Breast epithelium (tissue), 4 donors: Measurements from ENCODE around the gene CASP8AP2. TPM values are rescaled to one million over a fixed set of nuclear protein-coding genes. Genes with fewer than 3 reads are reported as not detected.
"Not testable (repeated sequence)": the region's sequence is repeated elsewhere in the genome, so short reads cannot be mapped to it uniquely, and the experiment has no call there.

Experiments used
- DNase-seq, 2 donors: peaks; one replicate each; pipeline ENCODE4 v3.0.0-alpha.2; 2019; ENCODE audit warnings: low spot score in 2 of 2
- H3K27ac ChIP-seq, 2 donors: fragments of 200-600 bp; sonication (generic) in 1 of 2; one replicate each; pipeline ENCODE4 v1.5.1; 2016 to 2019; ENCODE audit warnings: mild to moderate bottlenecking in 1 of 2
- H3K27me3 ChIP-seq, 2 donors: fragments of 200-600 bp; sonication (generic) in 1 of 2; one replicate each; pipeline versions ENCODE4 v1.5.1 to v1.6.0; 2017 to 2019; ENCODE audit warnings: control low read depth in 1 of 2, mild to moderate bottlenecking in 1 of 2
- H3K36me3 ChIP-seq: fragments of 200-600 bp; one replicate; pipeline ENCODE4 v1.5.1; 2019
- H3K4me1 ChIP-seq, 2 donors: fragments of 200-600 bp; sonication (generic); one replicate each; pipeline ENCODE4 v1.5.1; 2016 to 2019; ENCODE audit warnings: control low read depth in 1 of 2
- H3K4me3 ChIP-seq, 3 donors: fragments of 200-600 bp; sonication (generic); 1 replicate in 2 of 3; 2 replicates in 1 of 3; pipeline ENCODE4 v1.5.1; 2016 to 2019; ENCODE audit warnings: mild to moderate bottlenecking in 3 of 3, moderate library complexity in 2 of 3
- H3K9me3 ChIP-seq, 2 donors: fragments of 200-600 bp; sonication (generic) in 1 of 2; one replicate each; pipeline ENCODE4 v1.5.1; 2016 to 2019; ENCODE audit warnings: control low read depth in 1 of 2
- POLR2A ChIP-seq: fragments of 450-650 bp; IDR thresholded peaks from one replicate; pipeline ENCODE4 v1.6.1; 2016; ENCODE audit warnings: antibody characterized with exemption, mild to moderate bottlenecking, moderate library complexity
- POLR2AphosphoS5 ChIP-seq, 3 donors: sonication (generic); formaldehyde crosslinking; IDR thresholded peaks; one replicate each; pipeline ENCODE4 v1.6.1; 2017; ENCODE audit warnings: antibody characterized with exemption in 3 of 3
- intact Hi-C: fragments of 100-400 bp; cut with DNase I; formaldehyde crosslinking; loops from one replicate; pipeline ENCODE4 v1.15.1; 2023; ENCODE audit warnings: low total_unique reads
- total RNA-seq, 3 donors: library from RNA; depleted of rRNA; stranded (reverse); fragments of >200 nt; gene quantifications; one replicate each; pipeline ENCODE4 v1.1.0, GENCODE V29; 2016
- TF ChIP-seq, protein P1 (sequence below), 3 donors: fragments of 450-650 bp; IDR thresholded peaks; one replicate each; pipeline ENCODE4 v1.5.1; 2016 to 2017; ENCODE audit warnings: antibody characterized with exemption in 3 of 3, mild to moderate bottlenecking in 3 of 3, moderate library complexity in 3 of 3

The CASP8AP2 gene
- total RNA-seq, 3 donors from 2014 or later = 16.0 to 24.9 (median 17.7) TPM

- DNase-seq = no peak
- no peaks in the 10 kb centered on the region for H3K4me1 ChIP-seq
- TF ChIP-seq POLR2A (no peak), POLR2AphosphoS5 (IDR thresholded peaks at IDR 0.05) (no peak)
- TF ChIP-seq, protein P1, sequence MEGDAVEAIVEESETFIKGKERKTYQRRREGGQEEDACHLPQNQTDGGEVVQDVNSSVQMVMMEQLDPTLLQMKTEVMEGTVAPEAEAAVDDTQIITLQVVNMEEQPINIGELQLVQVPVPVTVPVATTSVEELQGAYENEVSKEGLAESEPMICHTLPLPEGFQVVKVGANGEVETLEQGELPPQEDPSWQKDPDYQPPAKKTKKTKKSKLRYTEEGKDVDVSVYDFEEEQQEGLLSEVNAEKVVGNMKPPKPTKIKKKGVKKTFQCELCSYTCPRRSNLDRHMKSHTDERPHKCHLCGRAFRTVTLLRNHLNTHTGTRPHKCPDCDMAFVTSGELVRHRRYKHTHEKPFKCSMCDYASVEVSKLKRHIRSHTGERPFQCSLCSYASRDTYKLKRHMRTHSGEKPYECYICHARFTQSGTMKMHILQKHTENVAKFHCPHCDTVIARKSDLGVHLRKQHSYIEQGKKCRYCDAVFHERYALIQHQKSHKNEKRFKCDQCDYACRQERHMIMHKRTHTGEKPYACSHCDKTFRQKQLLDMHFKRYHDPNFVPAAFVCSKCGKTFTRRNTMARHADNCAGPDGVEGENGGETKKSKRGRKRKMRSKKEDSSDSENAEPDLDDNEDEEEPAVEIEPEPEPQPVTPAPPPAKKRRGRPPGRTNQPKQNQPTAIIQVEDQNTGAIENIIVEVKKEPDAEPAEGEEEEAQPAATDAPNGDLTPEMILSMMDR (IDR thresholded peaks at IDR 0.05) = no peak
- no peaks in the 10 kb centered on the region for H3K27me3 ChIP-seq
- H3K27ac ChIP-seq = no peak overlapping the region
- intact Hi-C loops = no loop called here
- no peak overlapping the region for H3K4me3 ChIP-seq
- no peaks in the 10 kb centered on the region for H3K9me3 ChIP-seq
- H3K36me3 ChIP-seq = no peaks in the 10 kb centered on the region
Observed at GRCh38 chr6:89895276-89895874, 65.7 kb downstream of the CASP8AP2 start.

DNA sequence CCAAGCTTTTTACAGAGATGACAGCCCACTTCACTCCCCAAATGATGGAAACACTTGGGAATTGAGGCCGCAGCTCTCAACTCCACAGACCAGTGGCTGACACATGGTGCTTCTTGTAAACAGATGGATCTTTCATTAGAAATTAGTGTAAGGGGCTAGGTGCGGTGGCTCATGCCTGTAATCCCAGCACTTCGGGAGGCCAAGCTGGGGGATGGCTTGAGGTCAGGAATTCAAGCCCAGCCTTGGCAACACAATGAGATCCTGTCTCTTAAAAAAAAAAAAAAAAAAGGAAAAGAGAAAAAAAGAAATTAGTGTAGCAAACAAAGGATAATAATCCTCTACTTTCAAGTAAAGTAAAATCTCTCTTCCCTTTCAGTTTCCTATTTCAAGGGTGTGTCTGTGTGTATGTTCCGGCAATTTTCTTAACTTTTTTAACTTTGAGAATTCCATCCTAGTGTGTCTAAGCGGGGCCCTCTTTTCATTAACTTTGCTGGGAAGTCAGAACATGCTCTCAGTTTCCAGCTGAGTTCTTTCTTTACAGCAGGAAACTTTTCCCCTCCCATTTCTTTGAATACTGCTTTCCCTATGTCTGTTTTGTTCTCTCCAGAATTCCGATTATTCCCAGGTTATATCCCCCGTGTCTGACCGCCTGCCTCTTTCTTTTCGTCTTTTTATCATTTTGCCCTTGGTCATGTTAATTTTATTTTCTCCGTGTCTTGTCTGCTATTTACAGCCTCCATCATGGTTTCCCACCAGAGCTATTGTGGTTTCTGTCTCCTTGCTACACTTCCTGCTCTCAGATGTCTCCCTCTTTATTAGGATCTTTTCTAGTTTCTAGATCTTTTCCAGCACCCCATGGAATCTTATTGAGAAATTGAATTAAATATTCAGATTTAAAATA lies 80.6 kb downstream of the CASP8AP2 start:
- intact Hi-C loops, H3K36me3 ChIP-seq, DNase-seq, H3K4me3 ChIP-seq, H3K4me1 ChIP-seq, H3K27me3 ChIP-seq, H3K27ac ChIP-seq, H3K9me3 ChIP-seq: not testable (repeated sequence)

GRCh38 chr6:89910902-89911240 lies 81.2 kb downstream of the CASP8AP2 start:
- no peak for TF ChIP-seq POLR2A
- no peak for TF ChIP-seq POLR2AphosphoS5 (IDR thresholded peaks at IDR 0.05)
- TF ChIP-seq, protein P1 (IDR thresholded peaks at IDR 0.05) = no peak
- Histone ChIP-seq H3K36me3 (no peaks in the 10 kb centered on the region), H3K4me3 (no peak overlapping the region), H3K27me3 (no peaks in the 10 kb centered on the region), H3K9me3 (peaks cover 2 to 6% of the 10 kb centered on the region in 2 donors), H3K4me1 (no peaks in the 10 kb centered on the region), H3K27ac (no peak overlapping the region)
- intact Hi-C loops = no loop called here
- no peak for DNase-seq

GRCh38 chr6:89916136-89916920 lies 86.6 kb downstream of the CASP8AP2 start:
- TF ChIP-seq, protein P1 (IDR thresholded peaks at IDR 0.05) = no peak
- TF ChIP-seq POLR2AphosphoS5 (IDR thresholded peaks at IDR 0.05) (no peak), POLR2A (no peak)
- Histone ChIP-seq H3K9me3 (peaks cover 16% of the 10 kb centered on the region in 2 donors), H3K27ac (no peak overlapping the region), H3K36me3 (no peaks in the 10 kb centered on the region), H3K27me3 (no peaks in the 10 kb centered on the region), H3K4me1 (no peaks in the 10 kb centered on the region), H3K4me3 (no peak overlapping the region)
- intact Hi-C loops = no loop called here
- DNase-seq = no peak

DNA sequence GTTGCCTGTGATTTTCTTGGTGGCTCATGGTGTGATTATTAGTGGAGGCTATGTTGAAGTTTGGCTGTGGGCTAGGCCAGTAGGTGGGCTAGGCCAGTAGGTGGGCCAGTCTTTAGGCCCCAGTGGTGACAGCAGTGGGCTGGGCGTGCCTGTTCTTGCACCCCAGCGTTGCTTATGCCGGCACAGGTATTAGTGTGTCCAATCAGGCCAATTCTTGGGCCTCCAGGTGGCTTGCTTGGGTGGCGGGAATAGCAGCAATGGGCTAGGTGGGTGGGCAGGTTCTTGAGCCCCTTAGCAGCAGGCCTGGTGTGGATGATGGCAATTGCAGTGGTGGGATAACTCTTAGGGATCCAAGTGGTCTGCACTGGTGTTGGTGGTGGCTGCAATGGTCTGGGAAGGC lies 87.5 kb downstream of the CASP8AP2 start:
- Histone ChIP-seq H3K36me3 (no peaks in the 10 kb centered on the region), H3K4me1 (no peaks in the 10 kb centered on the region), H3K9me3 (peaks cover 16% of the 10 kb centered on the region in 2 donors), H3K27ac (no peak overlapping the region), H3K4me3 (no peak overlapping the region), H3K27me3 (peaks cover 0 to 2% of the 10 kb centered on the region in 2 donors)
- TF ChIP-seq POLR2AphosphoS5 (IDR thresholded peaks at IDR 0.05) = no peak
- TF ChIP-seq, protein P1 (IDR thresholded peaks at IDR 0.05) = no peak
- no peak for TF ChIP-seq POLR2A
- intact Hi-C loops = no loop called here
- no peak for DNase-seq
